HCT116 (cell line): ENCODE results near the gene STRN3. TPM values are rescaled to one million over a fixed set of nuclear protein-coding genes. Genes with fewer than 3 reads are reported as not detected.

Experiments used
- ATAC-seq: fragments of 200-7000 bp; cut with Tn5 transposase; 2 replicates; pipeline ENCODE4 v1.9.1; 2020; ENCODE audit warnings: mild to moderate bottlenecking, moderate library complexity
- BruUV-seq: library from RNA; stranded (reverse); fragments of 400-500 nt; replicated peaks from 2 replicates; lab custom pipeline; 2021; lab: Mats Ljungman, UMichigan
- CTCF ChIA-PET: fragments of 300-600 bp; sonication (Branson Sonifier 250); formaldehyde crosslinking; loops from one replicate; lab custom pipeline; 2021; ENCODE audit warnings: antibody characterized with exemption; lab: Charles Lee
- POLR2A ChIA-PET: fragments of 300-600, 350-600 bp; sonication (Branson Sonifier 250); formaldehyde crosslinking; loops from one replicate; lab custom pipeline; 2021; ENCODE audit warnings: antibody characterized with exemption; lab: Charles Lee
- RAD21 ChIA-PET, 2 experiments: fragments of 300-600 bp; sonication (Branson Sonifier 250); formaldehyde crosslinking; loops; one replicate each; lab custom pipeline; 2023; ENCODE audit warnings: low total read pairs in 2 of 2; ENCODE audit not compliant: uncharacterized antibody in 2 of 2, unreplicated experiment in 2 of 2, low non-redundant PET in 1 of 2; lab: Charles Lee
- DNase-seq: peaks from one replicate; pipeline ENCODE4 v3.0.0-alpha.2; 2010; ENCODE audit warnings: low read depth, low spot score
- H2AFZ ChIP-seq: fragments of 200-600 bp; shearing (Covaris generic), sonication (generic); 2 replicates; pipeline ENCODE4 v1.6.1; 2017; ENCODE audit warnings: low read depth, mixed run types, mixed read lengths, antibody characterized with exemption, low read length; ENCODE audit not compliant: poor library complexity, severe bottlenecking
- H3K27ac ChIP-seq: 2 replicates; pipeline ENCODE4 v1.5.1; 2012; ENCODE audit warnings: low read depth, low read length
- H3K27me3 ChIP-seq: fragments of 200-600 bp; sonication (generic); 2 replicates; pipeline ENCODE4 v1.6.1; 2016; ENCODE audit warnings: mixed run types, low read length, mixed read lengths; ENCODE audit not compliant: insufficient read depth
- H3K36me3 ChIP-seq, 2 experiments: fragments of 200-500 bp in 1 of 2; fragments of 200-600 bp in 1 of 2; sonication (Bioruptor generic) in 1 of 2; sonication (generic) in 1 of 2; 2 replicates each; pipeline versions ENCODE4 v1.5.1 to v1.6.1; 2014 to 2016; ENCODE audit warnings: low read length in 2 of 2, inconsistent platforms in 1 of 2, mixed read lengths in 1 of 2, mixed run types in 1 of 2; ENCODE audit not compliant: insufficient read depth in 2 of 2, control insufficient read depth in 1 of 2
- H3K4me1 ChIP-seq, 2 experiments: fragments of 200-600 bp in 1 of 2; sonication (generic) in 1 of 2; 2 replicates each; pipeline versions ENCODE4 v1.5.1 to v1.6.1; 2012 to 2017; ENCODE audit warnings: low read length in 2 of 2, inconsistent platforms in 1 of 2, mild to moderate bottlenecking in 1 of 2, mixed read lengths in 1 of 2, mixed run types in 1 of 2, moderate library complexity in 1 of 2; ENCODE audit not compliant: insufficient read depth in 2 of 2, control insufficient read depth in 1 of 2
- H3K4me2 ChIP-seq: fragments of 200-600 bp; sonication (generic); 2 replicates; pipeline ENCODE4 v1.6.1; 2017; ENCODE audit warnings: mixed run types, low read length, mixed read lengths
- H3K4me3 ChIP-seq, 2 experiments: fragments of 200-600 bp in 1 of 2; sonication (generic) in 1 of 2; replicated peaks in 1 of 2; 2 replicates each; pipeline ENCODE4 v1.5.1; 2011 to 2016; ENCODE audit warnings: low read length in 2 of 2, control low read depth in 1 of 2, low read depth in 1 of 2, mild to moderate bottlenecking in 1 of 2, mixed read lengths in 1 of 2, mixed run types in 1 of 2
- H3K79me2 ChIP-seq: fragments of 200-600 bp; sonication (generic); 2 replicates; pipeline ENCODE4 v1.6.1; 2017; ENCODE audit warnings: mild to moderate bottlenecking, mixed run types, low read length, moderate library complexity, mixed read lengths; ENCODE audit not compliant: insufficient read depth
- H3K9ac ChIP-seq: fragments of 200-600 bp; sonication (generic); 2 replicates; pipeline ENCODE4 v1.6.1; 2016; ENCODE audit warnings: low read length, mixed read lengths
- H3K9me2 ChIP-seq: fragments of 200-600 bp; sonication (generic), shearing (Covaris generic); 2 replicates; pipeline ENCODE4 v1.6.1; 2017; ENCODE audit warnings: mixed run types, mild to moderate bottlenecking, moderate library complexity; ENCODE audit not compliant: insufficient read depth
- H3K9me3 ChIP-seq, 2 experiments: fragments of 200-500 bp in 1 of 2; fragments of 200-600 bp in 1 of 2; sonication (Bioruptor generic) in 1 of 2; sonication (generic) in 1 of 2; 2 replicates each; pipeline ENCODE4 v1.6.1; 2014 to 2017; ENCODE audit warnings: low read length in 2 of 2, mixed read lengths in 2 of 2, inconsistent platforms in 1 of 2, low read depth in 1 of 2, mild to moderate bottlenecking in 1 of 2, mixed run types in 1 of 2, moderate library complexity in 1 of 2; ENCODE audit not compliant: control insufficient read depth in 1 of 2, insufficient read depth in 1 of 2
- H4K20me1 ChIP-seq: fragments of 200-600 bp; sonication (generic), shearing (Covaris generic); 2 replicates; pipeline ENCODE4 v1.6.1; 2017; ENCODE audit warnings: mixed run types, mild to moderate bottlenecking, moderate library complexity; ENCODE audit not compliant: insufficient read depth
- EGR1 ChIP-seq: IDR thresholded peaks from 2 replicates; pipeline ENCODE4 v1.6.1; 2012; ENCODE audit warnings: low read depth
- ELF1 ChIP-seq: IDR thresholded peaks from 2 replicates; pipeline ENCODE4 v1.6.1; 2012; ENCODE audit warnings: low read depth, borderline replicate concordance
- EZH2 ChIP-seq: fragments of 200-600 bp; sonication (generic); IDR thresholded peaks from 2 replicates; pipeline ENCODE4 v1.6.1; 2017; ENCODE audit warnings: antibody characterized with exemption, mixed run types
- EZH2phosphoT487 ChIP-seq: fragments of 200-600 bp; IDR thresholded peaks from 2 replicates; pipeline ENCODE4 v1.6.1; 2018; ENCODE audit warnings: antibody characterized with exemption, borderline replicate concordance
- FOSL1 ChIP-seq: IDR thresholded peaks from 2 replicates; pipeline ENCODE4 v1.6.1; 2012; ENCODE audit warnings: low read depth
- JUND ChIP-seq: IDR thresholded peaks from 2 replicates; pipeline ENCODE4 v1.6.1; 2012
- POLR2AphosphoS5 ChIP-seq: IDR thresholded peaks from 2 replicates; pipeline ENCODE4 v1.6.1; 2011; ENCODE audit warnings: mild to moderate bottlenecking, low read depth, low read length, moderate library complexity
- RAD21 ChIP-seq: IDR thresholded peaks from 2 replicates; pipeline ENCODE4 v1.6.1; 2012; ENCODE audit warnings: low read depth, mild to moderate bottlenecking
- SP1 ChIP-seq: IDR thresholded peaks from 2 replicates; pipeline ENCODE4 v1.6.1; 2012; ENCODE audit warnings: low read depth
- SRF ChIP-seq: IDR thresholded peaks from 2 replicates; pipeline ENCODE4 v1.6.1; 2012; ENCODE audit warnings: low read depth
- TCF7L2 ChIP-seq: IDR thresholded peaks from 2 replicates; pipeline ENCODE4 v1.7.0; 2011; ENCODE audit warnings: borderline replicate concordance, inconsistent platforms; ENCODE audit not compliant: insufficient read depth, insufficient read length; ENCODE audit errors: extremely low read depth
- ZNF274 ChIP-seq: fragments of 200-500 bp; sonication (Bioruptor generic); IDR thresholded peaks from 2 replicates; pipeline ENCODE4 v1.6.1; 2014; ENCODE audit warnings: mild to moderate bottlenecking, low read depth, low read length, inconsistent platforms
- intact Hi-C: fragments of 100-400 bp; cut with micrococcal nuclease; formaldehyde crosslinking; loops from 2 replicates; pipeline ENCODE4 v1.10.0; 2022
- total RNA-seq: library from RNA; stranded (reverse); gene quantifications from one replicate; pipeline ENCODE4 v1.2.1, GENCODE V29; 2021; ENCODE audit not compliant: unreplicated experiment
- TF ChIP-seq, protein P1 (sequence below): IDR thresholded peaks from 2 replicates; pipeline ENCODE4 v1.6.1; 2012
- TF ChIP-seq, protein P2 (sequence below): IDR thresholded peaks from 2 replicates; pipeline ENCODE4 v1.6.1; 2011; ENCODE audit warnings: mild to moderate bottlenecking, low read length, moderate library complexity; ENCODE audit not compliant: insufficient replicate concordance; ENCODE audit errors: extremely low read depth
- TF ChIP-seq, protein P3 (sequence below), 3 experiments: fragments of 200-600 bp in 1 of 3; sonication (generic) in 1 of 3; IDR thresholded peaks in 2 of 3; conservative IDR thresholded peaks in 1 of 3; 2 replicates each; pipeline ENCODE4 v1.5.1; 2012 to 2017; ENCODE audit warnings: low read depth in 2 of 3, low read length in 2 of 3, antibody characterized with exemption in 1 of 3, borderline replicate concordance in 1 of 3, control low read depth in 1 of 3, mild to moderate bottlenecking in 1 of 3, mixed read lengths in 1 of 3, mixed run types in 1 of 3, moderate library complexity in 1 of 3; ENCODE audit not compliant: insufficient read depth in 1 of 3

Gene STRN3
- total RNA-seq, 1 experiment from 2014 or later = 43.4 TPM

DNA sequence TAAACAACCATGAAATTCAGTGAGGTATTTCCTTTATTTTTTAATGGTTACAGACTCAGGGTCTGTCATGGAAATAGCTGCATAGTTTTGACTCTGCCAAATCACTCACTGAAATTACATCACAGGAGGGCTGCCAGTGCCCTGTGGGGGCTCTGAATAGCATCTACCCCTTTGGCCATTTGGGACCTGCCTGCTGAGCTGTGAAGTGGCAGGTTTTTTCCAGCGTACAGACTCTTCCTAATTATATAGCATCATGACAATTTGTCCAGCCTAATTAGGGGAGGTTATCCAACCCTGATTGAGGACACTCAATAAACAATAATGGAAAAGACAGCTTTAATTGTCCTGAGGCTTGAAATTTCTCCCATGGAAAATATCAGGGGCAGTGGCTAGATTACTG lies 153.6 kb downstream of the STRN3 start:
- ATAC-seq (no peak), DNase-seq (no peak)
- Histone ChIP-seq H2AFZ (peak overlapping the region; percentile 3), H3K9me3 (no peaks in the 10 kb centered on the region), H3K4me2 (no peak overlapping the region), H3K27ac (no peak overlapping the region), H3K27me3 (no peaks in the 10 kb centered on the region), H3K4me1 (peaks cover 0 to 18% of the 10 kb centered on the region in 2 experiments; a peak in 3 of 4 replicates), H3K79me2 (no peaks in the 10 kb centered on the region), H3K4me3 (no peak overlapping the region), H3K9ac (no peak overlapping the region), H3K9me2 (no peaks in the 10 kb centered on the region), H3K36me3 (no peaks in the 10 kb centered on the region), H4K20me1 (no peaks in the 10 kb centered on the region)
- ChIA-PET CTCF (no interaction called here), RAD21 (no interaction called here), POLR2A (no interaction called here)
- intact Hi-C loops = no loop called here
- TF ChIP-seq JUND = no peak
- TF ChIP-seq TCF7L2 = no peak
- TF ChIP-seq, protein P1, sequence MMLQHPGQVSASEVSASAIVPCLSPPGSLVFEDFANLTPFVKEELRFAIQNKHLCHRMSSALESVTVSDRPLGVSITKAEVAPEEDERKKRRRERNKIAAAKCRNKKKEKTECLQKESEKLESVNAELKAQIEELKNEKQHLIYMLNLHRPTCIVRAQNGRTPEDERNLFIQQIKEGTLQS = no peak
- no TSS peak for BruUV-seq

DNA sequence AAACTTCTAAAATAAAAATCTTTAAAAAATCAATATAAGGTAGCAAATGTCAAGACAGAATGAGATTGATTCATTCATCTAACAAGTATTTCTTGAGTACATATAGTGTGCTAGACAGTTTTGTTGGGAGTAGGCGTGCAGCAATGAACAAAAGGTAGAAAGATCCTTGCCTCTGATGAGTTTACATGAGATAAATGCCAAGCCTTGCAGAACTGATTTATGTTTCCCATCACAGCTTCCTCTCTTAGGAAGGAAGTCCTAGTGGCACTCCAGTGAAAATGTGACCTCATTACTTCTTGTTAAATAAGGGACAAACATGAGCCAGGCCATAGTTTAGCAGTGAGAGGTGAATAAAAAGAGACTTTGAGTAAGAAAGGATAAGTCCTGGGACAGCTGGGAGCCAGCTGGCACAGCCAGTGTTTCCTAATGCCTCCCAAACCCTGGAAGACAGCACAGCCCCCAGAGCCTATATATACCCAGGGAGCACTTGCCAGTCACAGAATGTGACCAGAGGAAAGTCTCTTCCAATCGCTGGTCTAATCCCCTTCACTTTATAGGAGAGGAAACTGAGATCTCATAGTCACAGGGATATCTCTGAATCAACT lies 156.5 kb downstream of the STRN3 start:
- no peak overlapping the region for H3K4me3 ChIP-seq
- no peak overlapping the region for H3K9ac ChIP-seq
- H3K27me3 ChIP-seq = no peaks in the 10 kb centered on the region
- no peak overlapping the region for H3K4me2 ChIP-seq
- RAD21 ChIA-PET = no interaction called here
- BruUV-seq = no TSS peak
- H3K79me2 ChIP-seq = no peaks in the 10 kb centered on the region
- H3K9me3 ChIP-seq = no peaks in the 10 kb centered on the region
- no peaks in the 10 kb centered on the region for H3K9me2 ChIP-seq
- no peaks in the 10 kb centered on the region for H4K20me1 ChIP-seq
- ATAC-seq (no peak), DNase-seq (no peak)
- H3K36me3 ChIP-seq = no peaks in the 10 kb centered on the region
- intact Hi-C loops = no loop called here
- H3K27ac ChIP-seq = no peak overlapping the region
- no peak overlapping the region for H2AFZ ChIP-seq
- H3K4me1 ChIP-seq = peaks cover 0 to 14% of the 10 kb centered on the region in 2 experiments; a peak in 3 of 4 replicates
- POLR2A ChIA-PET = no interaction called here
- CTCF ChIA-PET = no interaction called here
- TF ChIP-seq SRF = no peak
- no peak for TF ChIP-seq EZH2
- no peak for TF ChIP-seq RAD21
- no peak for TF ChIP-seq EGR1
- no peak for TF ChIP-seq JUND
- TF ChIP-seq, protein P1 = no peak
- TF ChIP-seq SP1 = no peak
- TF ChIP-seq EZH2phosphoT487 = no peak
- no peak for TF ChIP-seq ELF1
- TF ChIP-seq, protein P2, sequence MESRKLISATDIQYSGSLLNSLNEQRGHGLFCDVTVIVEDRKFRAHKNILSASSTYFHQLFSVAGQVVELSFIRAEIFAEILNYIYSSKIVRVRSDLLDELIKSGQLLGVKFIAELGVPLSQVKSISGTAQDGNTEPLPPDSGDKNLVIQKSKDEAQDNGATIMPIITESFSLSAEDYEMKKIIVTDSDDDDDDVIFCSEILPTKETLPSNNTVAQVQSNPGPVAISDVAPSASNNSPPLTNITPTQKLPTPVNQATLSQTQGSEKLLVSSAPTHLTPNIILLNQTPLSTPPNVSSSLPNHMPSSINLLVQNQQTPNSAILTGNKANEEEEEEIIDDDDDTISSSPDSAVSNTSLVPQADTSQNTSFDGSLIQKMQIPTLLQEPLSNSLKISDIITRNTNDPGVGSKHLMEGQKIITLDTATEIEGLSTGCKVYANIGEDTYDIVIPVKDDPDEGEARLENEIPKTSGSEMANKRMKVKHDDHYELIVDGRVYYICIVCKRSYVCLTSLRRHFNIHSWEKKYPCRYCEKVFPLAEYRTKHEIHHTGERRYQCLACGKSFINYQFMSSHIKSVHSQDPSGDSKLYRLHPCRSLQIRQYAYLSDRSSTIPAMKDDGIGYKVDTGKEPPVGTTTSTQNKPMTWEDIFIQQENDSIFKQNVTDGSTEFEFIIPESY = no peak
- no peak for TF ChIP-seq POLR2AphosphoS5
- no peak for TF ChIP-seq ZNF274
- TF ChIP-seq FOSL1 = no peak
- TF ChIP-seq, protein P3, sequence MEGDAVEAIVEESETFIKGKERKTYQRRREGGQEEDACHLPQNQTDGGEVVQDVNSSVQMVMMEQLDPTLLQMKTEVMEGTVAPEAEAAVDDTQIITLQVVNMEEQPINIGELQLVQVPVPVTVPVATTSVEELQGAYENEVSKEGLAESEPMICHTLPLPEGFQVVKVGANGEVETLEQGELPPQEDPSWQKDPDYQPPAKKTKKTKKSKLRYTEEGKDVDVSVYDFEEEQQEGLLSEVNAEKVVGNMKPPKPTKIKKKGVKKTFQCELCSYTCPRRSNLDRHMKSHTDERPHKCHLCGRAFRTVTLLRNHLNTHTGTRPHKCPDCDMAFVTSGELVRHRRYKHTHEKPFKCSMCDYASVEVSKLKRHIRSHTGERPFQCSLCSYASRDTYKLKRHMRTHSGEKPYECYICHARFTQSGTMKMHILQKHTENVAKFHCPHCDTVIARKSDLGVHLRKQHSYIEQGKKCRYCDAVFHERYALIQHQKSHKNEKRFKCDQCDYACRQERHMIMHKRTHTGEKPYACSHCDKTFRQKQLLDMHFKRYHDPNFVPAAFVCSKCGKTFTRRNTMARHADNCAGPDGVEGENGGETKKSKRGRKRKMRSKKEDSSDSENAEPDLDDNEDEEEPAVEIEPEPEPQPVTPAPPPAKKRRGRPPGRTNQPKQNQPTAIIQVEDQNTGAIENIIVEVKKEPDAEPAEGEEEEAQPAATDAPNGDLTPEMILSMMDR (IDR thresholded peaks at IDR 0.05 in 2 of 3, conservative IDR thresholded peaks at IDR 0.05 in 1 of 3; ENCODE audit: borderline replicate concordance in 1 of 3, insufficient read depth in 1 of 3, low read depth in 2 of 3, low read length in 2 of 3) = no peak
